IMR-90 (cell line): ENCODE measurements around the gene TMEM239.

ENCODE experiments used
- POLR2A ChIP-seq: IDR thresholded peaks from 2 replicates; pipeline ENCODE4 v1.6.1; 2012; ENCODE audit warnings: mild to moderate bottlenecking, low read depth, low read length
- RCOR1 ChIP-seq: IDR thresholded peaks from 2 replicates; pipeline ENCODE4 v1.6.1; 2012; ENCODE audit warnings: mild to moderate bottlenecking, low read length, improper control_type of control experiment; ENCODE audit not compliant: insufficient replicate concordance
- RFX5 ChIP-seq: IDR thresholded peaks from 2 replicates; pipeline ENCODE4 v1.8.0; 2012; ENCODE audit warnings: low read depth, mild to moderate bottlenecking, low read length, moderate library complexity
- TF ChIP-seq, protein P1 (sequence below): conservative IDR thresholded peaks from 2 replicates; pipeline ENCODE4 v1.5.1; 2012; ENCODE audit warnings: mild to moderate bottlenecking, low read depth, low read length, improper control_type of control experiment

DNA sequence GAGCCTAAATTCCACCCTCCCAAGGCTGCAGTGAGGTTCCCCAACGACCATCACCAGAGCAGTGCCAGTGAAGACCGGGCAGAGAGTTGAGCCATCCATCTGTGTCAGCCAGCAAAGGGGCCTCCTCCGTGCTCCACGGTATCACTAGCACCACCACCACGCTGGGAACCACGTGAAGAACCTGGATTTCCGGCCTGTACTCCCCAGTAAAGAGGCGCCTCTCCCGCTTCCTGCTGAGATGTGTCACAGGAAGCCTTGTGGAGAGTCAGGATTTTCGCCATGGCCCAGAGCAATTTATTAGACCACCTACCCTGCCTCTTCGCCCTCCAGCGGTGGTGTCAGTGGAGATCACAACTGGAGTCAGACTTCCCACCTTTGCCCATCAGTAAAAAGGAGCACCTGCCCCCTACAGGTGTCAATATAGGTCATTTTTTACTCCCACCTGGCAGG is 44.5 kb upstream of the TMEM239 start:
- TF ChIP-seq RCOR1 (no peak), POLR2A (no peak), RFX5 (no peak)
- TF ChIP-seq, protein P1, sequence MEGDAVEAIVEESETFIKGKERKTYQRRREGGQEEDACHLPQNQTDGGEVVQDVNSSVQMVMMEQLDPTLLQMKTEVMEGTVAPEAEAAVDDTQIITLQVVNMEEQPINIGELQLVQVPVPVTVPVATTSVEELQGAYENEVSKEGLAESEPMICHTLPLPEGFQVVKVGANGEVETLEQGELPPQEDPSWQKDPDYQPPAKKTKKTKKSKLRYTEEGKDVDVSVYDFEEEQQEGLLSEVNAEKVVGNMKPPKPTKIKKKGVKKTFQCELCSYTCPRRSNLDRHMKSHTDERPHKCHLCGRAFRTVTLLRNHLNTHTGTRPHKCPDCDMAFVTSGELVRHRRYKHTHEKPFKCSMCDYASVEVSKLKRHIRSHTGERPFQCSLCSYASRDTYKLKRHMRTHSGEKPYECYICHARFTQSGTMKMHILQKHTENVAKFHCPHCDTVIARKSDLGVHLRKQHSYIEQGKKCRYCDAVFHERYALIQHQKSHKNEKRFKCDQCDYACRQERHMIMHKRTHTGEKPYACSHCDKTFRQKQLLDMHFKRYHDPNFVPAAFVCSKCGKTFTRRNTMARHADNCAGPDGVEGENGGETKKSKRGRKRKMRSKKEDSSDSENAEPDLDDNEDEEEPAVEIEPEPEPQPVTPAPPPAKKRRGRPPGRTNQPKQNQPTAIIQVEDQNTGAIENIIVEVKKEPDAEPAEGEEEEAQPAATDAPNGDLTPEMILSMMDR: no peak
